PC-3 (cell line): ENCODE results near the gene PRMT1. TPM values are rescaled to one million over a fixed set of nuclear protein-coding genes. Genes with fewer than 3 reads are reported as not detected.
A peak's percentile ranks its signal among the peaks of the same experiment; 100 is the strongest.

Experiments
- ATAC-seq: fragments of 200-7000 bp; cut with Tn5 transposase; 2 replicates; pipeline ENCODE4 v1.9.1; 2020; ENCODE audit warnings: mild to moderate bottlenecking, moderate library complexity
- BruUV-seq: library from RNA; stranded (reverse); fragments of 400-500 nt; replicated peaks from 2 replicates; lab custom pipeline; 2021; lab: Mats Ljungman, UMichigan
- CTCF ChIA-PET: fragments of 300-600 bp; sonication (Branson Sonifier 250); formaldehyde crosslinking; loops from one replicate; lab custom pipeline; 2022; ENCODE audit warnings: antibody characterized with exemption; lab: Charles Lee
- POLR2A ChIA-PET: fragments of 300-600 bp; sonication (Branson Sonifier 250); formaldehyde crosslinking; loops from one replicate; lab custom pipeline; 2022; ENCODE audit warnings: antibody characterized with exemption; ENCODE audit not compliant: unreplicated experiment; lab: Charles Lee
- DNase-seq: peaks from one replicate; pipeline ENCODE4 v3.0.0-alpha.2; 2015
- H2AFZ ChIP-seq: fragments of 300-600 bp; sonication (generic); 2 replicates; pipeline ENCODE4 v1.6.0; 2016; ENCODE audit warnings: antibody characterized with exemption, low read length
- H3F3A ChIP-seq: fragments of 300-600 bp; sonication (generic); one replicate; pipeline ENCODE4 v1.6.0; 2017; ENCODE audit warnings: antibody characterized with exemption, low read length, control low read depth, mild to moderate bottlenecking; ENCODE audit not compliant: unreplicated experiment
- H3K27ac ChIP-seq: fragments of 300-600 bp; sonication (generic); 2 replicates; pipeline ENCODE4 v1.5.1; 2016; ENCODE audit warnings: mild to moderate bottlenecking, low read length
- H3K27me3 ChIP-seq: fragments of 300-600 bp; sonication (generic); 2 replicates; pipeline ENCODE4 v1.6.1; 2016; ENCODE audit warnings: low read length, mixed read lengths
- H3K36me3 ChIP-seq: fragments of 300-600 bp; sonication (generic); 2 replicates; pipeline ENCODE4 v1.6.1; 2016; ENCODE audit warnings: low read depth, mixed run types, low read length, mixed read lengths
- H3K4me1 ChIP-seq: fragments of 300-600 bp; sonication (generic); 2 replicates; pipeline ENCODE4 v1.5.1; 2016; ENCODE audit warnings: low read length; ENCODE audit not compliant: insufficient read depth
- H3K4me2 ChIP-seq: fragments of 300-600 bp; sonication (generic); 2 replicates; pipeline ENCODE4 v1.6.0; 2016; ENCODE audit warnings: low read length
- H3K4me3 ChIP-seq: fragments of 300-600 bp; sonication (generic); 2 replicates; pipeline ENCODE4 v1.5.1; 2016; ENCODE audit warnings: mild to moderate bottlenecking, low read length, mixed read lengths
- H3K79me2 ChIP-seq: fragments of 300-600 bp; sonication (generic); 2 replicates; pipeline ENCODE4 v1.6.1; 2017; ENCODE audit warnings: low read length, mixed read lengths
- H3K9ac ChIP-seq: fragments of 300-600 bp; sonication (generic); 2 replicates; pipeline ENCODE4 v1.6.0; 2016; ENCODE audit warnings: mild to moderate bottlenecking, low read length
- H3K9me2 ChIP-seq: fragments of 300-600 bp; sonication (generic); replicated peaks from 2 replicates; pipeline ENCODE4 v1.6.1; 2016; ENCODE audit warnings: mixed run types, low read length, mixed read lengths
- H3K9me3 ChIP-seq: fragments of 300-600 bp; sonication (generic); 2 replicates; pipeline ENCODE4 v1.6.1; 2016; ENCODE audit warnings: low read length, mixed read lengths
- H4K20me1 ChIP-seq: fragments of 300-600 bp; sonication (generic); 2 replicates; pipeline ENCODE4 v1.6.1; 2016; ENCODE audit warnings: low read length, mixed read lengths
- EZH2 ChIP-seq: fragments of 300-600 bp; sonication (generic); IDR thresholded peaks from one replicate; pipeline ENCODE4 v1.6.1; 2017; ENCODE audit warnings: antibody characterized with exemption, mild to moderate bottlenecking, low read length; ENCODE audit not compliant: unreplicated experiment
- EZH2phosphoT487 ChIP-seq: fragments of 300-600 bp; sonication (generic); IDR thresholded peaks from 2 replicates; pipeline ENCODE4 v1.6.1; 2018; ENCODE audit warnings: mild to moderate bottlenecking, antibody characterized with exemption, low read length, borderline replicate concordance
- intact Hi-C: fragments of 100-400 bp; cut with micrococcal nuclease; formaldehyde crosslinking; loops from 2 replicates; pipeline ENCODE4 v1.9.0; 2023
- total RNA-seq: library from RNA; depleted of rRNA; stranded (reverse); fragments of >200 nt; gene quantifications from 2 replicates; pipeline ENCODE4 v1.2.3, GENCODE V29; 2014
- TF ChIP-seq, protein P1 (sequence below): fragments of 300-600 bp; sonication (generic); conservative IDR thresholded peaks from 2 replicates; pipeline ENCODE4 v1.5.1; 2017; ENCODE audit warnings: antibody characterized with exemption, low read depth, mild to moderate bottlenecking, low read length

Gene PRMT1
- total RNA-seq, 1 experiment from 2014 or later, result 625 TPM

DNA sequence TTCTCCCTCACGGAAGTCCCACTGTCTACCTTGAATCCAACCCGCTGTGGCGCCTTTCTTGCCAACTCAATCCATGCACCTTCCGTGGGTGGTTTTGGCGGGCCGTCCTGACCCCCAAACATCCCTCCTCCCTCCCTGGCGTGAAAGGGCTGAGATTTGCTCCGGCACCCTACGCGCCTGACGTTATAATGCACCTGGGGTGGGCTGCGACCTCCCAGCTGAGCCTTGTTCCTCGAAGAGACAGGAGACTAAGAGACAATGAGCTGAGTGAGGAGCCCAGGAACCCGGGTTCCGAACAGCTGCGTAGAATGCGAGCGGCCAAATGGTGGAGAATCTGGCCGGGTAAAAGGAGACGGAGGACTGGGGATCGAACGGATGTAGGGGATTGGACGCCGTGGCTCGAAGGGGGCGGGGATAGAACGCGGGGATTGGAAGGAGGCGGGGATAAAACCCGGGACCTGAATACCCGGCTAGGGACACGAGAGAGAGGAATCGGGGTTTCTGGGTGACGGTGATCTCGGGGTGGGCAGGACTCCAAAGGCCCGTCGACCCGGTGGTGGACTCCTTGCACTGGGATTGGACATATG is 13.7 kb downstream of the PRMT1 start, which contains the start of gene CPT1C:
TSS of gene CPT1C (plus strand) at position 461 of the 587 bp plus-strand sequence. CDS start 1,137 bp downstream, outside the sequence.
- peak within 1 kb of the TSS; percentile 85 for H2AFZ ChIP-seq
- H3K4me2 ChIP-seq, result peak within 1 kb of the TSS; percentile 99
- no peaks in the 10 kb centered on the region for H3K79me2 ChIP-seq
- peaks cover 4% of the 10 kb centered on the region; the same call in 1 of the 2 replicates for H4K20me1 ChIP-seq
- H3K9me2 ChIP-seq, result no peaks in the 10 kb centered on the region
- no peak within 1 kb of the TSS for H3K27ac ChIP-seq
- TF ChIP-seq EZH2phosphoT487 (no peak), EZH2 (no peak)
- TF ChIP-seq, protein P1, sequence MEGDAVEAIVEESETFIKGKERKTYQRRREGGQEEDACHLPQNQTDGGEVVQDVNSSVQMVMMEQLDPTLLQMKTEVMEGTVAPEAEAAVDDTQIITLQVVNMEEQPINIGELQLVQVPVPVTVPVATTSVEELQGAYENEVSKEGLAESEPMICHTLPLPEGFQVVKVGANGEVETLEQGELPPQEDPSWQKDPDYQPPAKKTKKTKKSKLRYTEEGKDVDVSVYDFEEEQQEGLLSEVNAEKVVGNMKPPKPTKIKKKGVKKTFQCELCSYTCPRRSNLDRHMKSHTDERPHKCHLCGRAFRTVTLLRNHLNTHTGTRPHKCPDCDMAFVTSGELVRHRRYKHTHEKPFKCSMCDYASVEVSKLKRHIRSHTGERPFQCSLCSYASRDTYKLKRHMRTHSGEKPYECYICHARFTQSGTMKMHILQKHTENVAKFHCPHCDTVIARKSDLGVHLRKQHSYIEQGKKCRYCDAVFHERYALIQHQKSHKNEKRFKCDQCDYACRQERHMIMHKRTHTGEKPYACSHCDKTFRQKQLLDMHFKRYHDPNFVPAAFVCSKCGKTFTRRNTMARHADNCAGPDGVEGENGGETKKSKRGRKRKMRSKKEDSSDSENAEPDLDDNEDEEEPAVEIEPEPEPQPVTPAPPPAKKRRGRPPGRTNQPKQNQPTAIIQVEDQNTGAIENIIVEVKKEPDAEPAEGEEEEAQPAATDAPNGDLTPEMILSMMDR, result no peak
- intact Hi-C loops, result loop anchor here (2.0 to 5.0 kb wide), 2 partner anchors 76 to 117 kb away; partner anchors contain the start of gene AP2A1
- no TSS peak for BruUV-seq
- H3K9ac ChIP-seq, result peak within 1 kb of the TSS; percentile 64
- no peaks in the 10 kb centered on the region for H3F3A ChIP-seq
- H3K27me3 ChIP-seq, result no peaks in the 10 kb centered on the region
- ATAC-seq (peak; percentile 73), DNase-seq (peak; percentile 90)
- peak within 1 kb of the TSS; percentile 82 for H3K4me3 ChIP-seq
- POLR2A ChIA-PET, result interaction anchor here (0.6 to 0.7 kb wide), 2 partner anchors 27 to 337 kb away, joined by 3 to 17 read pairs; no protein-coding TSS in a partner anchor
- CTCF ChIA-PET, result interaction anchor here (0.5 to 0.7 kb wide), 3 partner anchors 12 to 75 kb away, joined by 3 to 7 read pairs (median 3); no protein-coding TSS in a partner anchor
- H3K4me1 ChIP-seq, result peaks cover 19% of the 10 kb centered on the region
- no peaks in the 10 kb centered on the region for H3K9me3 ChIP-seq
- H3K36me3 ChIP-seq, result peaks cover 5% of the 10 kb centered on the region; the same call in 1 of the 2 replicates

DNA sequence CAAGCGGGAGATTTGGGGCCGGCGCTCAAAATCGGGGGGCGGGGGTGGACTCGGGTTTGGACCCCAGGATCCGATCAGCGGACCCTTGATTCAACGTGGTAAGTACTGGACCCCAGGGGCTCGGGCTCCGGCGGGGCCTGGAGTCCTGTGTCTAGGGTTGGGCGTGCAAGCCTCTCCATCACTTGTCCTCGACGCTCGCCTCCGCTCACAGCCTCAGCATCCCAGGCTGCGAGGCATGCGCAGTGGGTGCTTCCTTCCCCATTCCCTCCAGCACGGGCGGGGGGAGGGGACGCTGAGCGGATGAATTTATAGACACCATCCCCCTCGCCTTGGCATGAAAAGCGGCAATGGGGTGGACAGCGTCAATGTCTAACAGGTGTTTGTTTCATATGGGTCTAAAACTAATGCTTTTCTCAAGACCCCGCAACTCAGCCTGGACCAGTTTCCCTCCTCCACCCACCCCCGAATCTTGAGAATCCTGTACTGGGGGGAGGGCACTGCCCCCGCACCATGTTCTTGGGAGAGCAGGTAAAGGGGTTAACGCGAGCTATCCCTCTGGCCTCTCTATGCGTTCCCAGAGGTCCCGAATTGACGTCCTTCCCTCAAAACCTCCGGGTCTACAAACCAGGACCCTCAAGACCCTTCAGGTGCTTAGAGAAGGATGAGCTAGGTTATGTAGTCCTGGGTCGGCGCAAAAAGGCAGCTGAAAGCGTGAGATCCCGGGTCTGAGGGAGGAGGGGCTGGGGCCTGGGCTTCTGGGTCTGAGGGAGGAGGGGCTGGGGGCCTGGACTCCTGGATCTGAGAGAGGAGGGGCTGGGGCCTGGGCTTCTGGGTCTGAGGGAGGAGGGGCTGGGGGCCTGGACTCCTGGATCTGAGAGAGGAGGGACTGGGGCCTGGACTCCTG is 14.4 kb downstream of the PRMT1 start:
- BruUV-seq, result TSS peak; percentile 32
- Histone ChIP-seq H3K9ac (peak overlapping the region; percentile 64; the same call in 1 of the 2 replicates), H3F3A (no peaks in the 10 kb centered on the region), H2AFZ (peak overlapping the region; percentile 85), H3K36me3 (no peaks in the 10 kb centered on the region; the same call in 1 of the 2 replicates), H3K9me2 (no peaks in the 10 kb centered on the region), H3K79me2 (no peaks in the 10 kb centered on the region), H4K20me1 (peaks cover 4% of the 10 kb centered on the region; the same call in 1 of the 2 replicates), H3K4me3 (peak overlapping the region; percentile 82), H3K4me1 (peaks cover 19% of the 10 kb centered on the region), H3K4me2 (peak overlapping the region; percentile 99), H3K9me3 (no peaks in the 10 kb centered on the region), H3K27me3 (no peaks in the 10 kb centered on the region), H3K27ac (no peak overlapping the region)
- ATAC-seq (peak; percentile 19), DNase-seq (peak; percentile 64)
- intact Hi-C loops, result loop anchor here (2.0 to 5.0 kb wide), 2 partner anchors 75 to 116 kb away; partner anchors contain the start of gene AP2A1
- CTCF ChIA-PET, result interaction anchor here (0.5 to 0.6 kb wide), 2 partner anchors 11 to 42 kb away, joined by 3 to 7 read pairs; no protein-coding TSS in a partner anchor
- TF ChIP-seq EZH2phosphoT487, result no peak
- TF ChIP-seq EZH2, result no peak
- TF ChIP-seq, protein P1, result no peak
- POLR2A ChIA-PET, result interaction anchor here (0.7 kb wide), 1 partner anchor 27 kb away, joined by 3 read pairs; no protein-coding TSS in a partner anchor
